Effector CD4-positive, alpha-beta T cell (primary cell): ENCODE data around the gene ABL2.
"Not testable (repeated sequence)": the region's sequence is repeated elsewhere in the genome, so short reads cannot be mapped to it uniquely, and the experiment has no call there.

Experiments
- DNase-seq: peaks from one replicate; pipeline ENCODE4 v3.0.0-alpha.2; 2020

Gene ABL2

GRCh38 chr1:179168536-179168935, 60.9 kb downstream of the ABL2 start:
- DNase-seq = no peak

- DNase-seq = no peak
Measured at GRCh38 chr1:179167955-179168354, 61.5 kb downstream of the ABL2 start.

- DNase-seq = no peak
Measured at GRCh38 chr1:179167418-179167777, 62.1 kb downstream of the ABL2 start.

- no peak for DNase-seq
Measured at GRCh38 chr1:179166663-179167417, 62.6 kb downstream of the ABL2 start.

- DNase-seq = no peak
Measured at GRCh38 chr1:179164494-179164893, 65.0 kb downstream of the ABL2 start.

- DNase-seq = no peak
Measured at GRCh38 chr1:179156708-179157107, 72.8 kb downstream of the ABL2 start.

- no peak for DNase-seq
Measured at GRCh38 chr1:179156026-179156425, 73.5 kb downstream of the ABL2 start.

- no peak for DNase-seq
Measured at GRCh38 chr1:179155615-179156014, 73.9 kb downstream of the ABL2 start.

GRCh38 chr1:179154437-179154836, 75.0 kb downstream of the ABL2 start:
- no peak for DNase-seq

- no peak for DNase-seq
Measured at GRCh38 chr1:179153217-179153616, 76.3 kb downstream of the ABL2 start.

GRCh38 chr1:179151908-179152682, 77.4 kb downstream of the ABL2 start:
- DNase-seq = no peak

- DNase-seq = no peak
Measured at GRCh38 chr1:179146911-179147310, 82.6 kb downstream of the ABL2 start.

GRCh38 chr1:179146476-179146875, 83.0 kb downstream of the ABL2 start:
- no peak for DNase-seq

- DNase-seq = no peak
Measured at GRCh38 chr1:179145521-179145920, 84.0 kb downstream of the ABL2 start.

- DNase-seq = no peak
Measured at GRCh38 chr1:179144626-179145025, 84.9 kb downstream of the ABL2 start.

- no peak for DNase-seq
Measured at GRCh38 chr1:179143322-179143721, 86.2 kb downstream of the ABL2 start.

- DNase-seq = no peak
Measured at GRCh38 chr1:179142889-179143299, 86.6 kb downstream of the ABL2 start.

GRCh38 chr1:179141592-179142251, 87.8 kb downstream of the ABL2 start:
- no peak for DNase-seq

GRCh38 chr1:179138755-179139154, 90.7 kb downstream of the ABL2 start:
- not testable (repeated sequence) for DNase-seq

- no peak for DNase-seq
Measured at GRCh38 chr1:179137617-179138255, 91.7 kb downstream of the ABL2 start.

- not testable (repeated sequence) for DNase-seq
Measured at GRCh38 chr1:179135707-179136106, 93.8 kb downstream of the ABL2 start.

- not testable (repeated sequence) for DNase-seq
Measured at GRCh38 chr1:179135168-179135567, 94.3 kb downstream of the ABL2 start.
